Stimulated activated CD8-positive, alpha-beta memory T cell treated with anti-CD3 and anti-CD28 coated beads, Interleukin-7, amount 100 ng/mL, for 48 hours (primary cell): ENCODE results near the gene HIC1.

Source experiments
- DNase-seq, 2 donors: peaks; one replicate each; pipeline ENCODE4 v3.0.0-alpha.2; 2020; ENCODE audit warnings: low read depth in 1 of 2; ENCODE audit errors: extremely low read depth in 1 of 2

The HIC1 gene

DNA sequence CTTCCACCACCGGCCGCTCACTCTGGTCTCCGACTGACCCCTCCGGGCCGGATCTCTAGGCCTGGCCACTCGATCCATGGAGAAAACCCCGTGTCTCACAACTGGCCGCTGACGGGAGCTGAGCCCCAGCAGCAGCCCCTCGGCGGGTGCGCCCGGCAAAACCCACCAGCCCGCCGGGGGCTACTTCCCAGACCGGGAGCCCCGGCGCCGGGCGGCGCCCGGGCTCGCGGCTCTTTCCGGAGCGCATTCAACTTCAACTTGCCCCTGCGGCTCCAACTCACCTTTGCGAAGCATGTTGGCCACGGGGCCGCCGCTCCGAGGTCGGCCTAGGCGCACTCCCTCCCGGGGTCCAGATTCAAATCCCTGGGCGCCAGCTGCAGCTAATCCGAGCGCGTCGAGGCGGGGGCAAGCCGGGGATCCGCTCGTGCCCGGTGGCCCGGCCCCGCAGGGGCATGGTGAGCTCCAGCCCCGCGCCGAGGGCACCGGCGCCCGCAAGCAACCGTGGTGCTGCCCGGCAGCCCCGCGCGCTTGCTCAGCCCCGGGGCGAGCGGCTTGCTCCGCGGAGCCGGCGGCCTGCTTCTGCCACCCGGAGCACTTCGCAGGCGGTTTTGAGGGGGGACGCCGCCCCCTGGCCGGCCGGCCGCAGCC, 30.2 kb upstream of the HIC1 start:
- DNase-seq, result no peak

DNA sequence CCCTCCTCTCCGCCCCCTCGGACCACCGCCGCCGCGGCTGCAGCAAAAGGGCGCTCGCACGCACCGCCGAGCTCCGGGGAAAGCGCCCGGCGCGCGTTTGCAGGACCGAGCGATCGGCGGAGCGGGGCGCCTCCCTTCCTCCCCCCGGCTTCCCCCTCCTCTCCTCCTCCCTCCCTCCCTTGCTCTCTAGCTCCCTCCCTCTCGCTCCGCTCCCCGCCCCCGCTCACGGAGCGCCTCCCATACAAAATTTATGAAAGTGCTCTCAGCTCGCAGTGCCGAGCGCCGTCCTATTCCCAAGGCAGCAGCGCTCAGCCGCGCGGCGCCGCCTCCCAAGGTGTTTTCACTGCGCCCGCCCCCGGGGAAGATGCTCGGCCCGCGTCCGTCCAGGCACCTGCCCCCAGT, 29.7 kb upstream of the HIC1 start, which contains the start of gene RTN4RL1:
Gene RTN4RL1, minus strand, starts transcription at position 115 of the 402 bp plus-strand sequence. CDS start 469 bp downstream, outside the sequence.
- DNase-seq, result peak in 1 of 2 donors; percentile 38

DNA sequence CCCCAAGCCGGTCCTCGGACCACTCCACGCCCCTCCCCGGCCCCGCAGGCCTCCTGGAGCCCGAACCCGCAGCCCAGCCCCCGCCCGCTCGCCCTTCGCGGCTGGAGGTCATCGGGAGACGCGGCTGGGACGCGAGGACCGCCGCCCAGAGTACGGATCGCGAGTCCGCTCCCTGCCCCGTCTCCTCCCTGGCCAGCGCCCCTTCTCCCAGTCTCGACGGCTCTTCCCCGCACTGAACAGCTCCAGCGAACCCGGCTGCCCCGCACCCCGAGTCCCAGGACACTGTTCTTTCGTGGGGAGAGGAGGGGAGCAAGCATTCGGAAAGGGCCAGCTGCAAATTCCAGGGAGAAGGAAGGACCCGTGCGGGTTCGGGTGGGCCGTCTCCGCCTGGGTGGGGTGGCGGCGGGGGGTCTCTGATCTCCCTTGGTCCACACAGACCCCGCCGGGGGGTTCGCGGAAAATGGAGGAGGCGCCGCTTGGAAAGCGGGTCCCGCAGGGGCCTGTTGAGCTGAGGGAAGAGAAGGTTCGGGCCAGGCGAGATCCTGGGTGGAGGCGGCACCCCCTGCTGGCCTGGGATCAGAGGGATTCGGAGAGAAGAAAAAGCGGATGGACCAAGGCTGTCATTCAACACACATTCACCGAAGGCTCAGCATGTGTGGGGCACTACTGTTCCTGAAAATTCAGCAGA, 29.1 kb upstream of the HIC1 start:
- no peak for DNase-seq

DNA sequence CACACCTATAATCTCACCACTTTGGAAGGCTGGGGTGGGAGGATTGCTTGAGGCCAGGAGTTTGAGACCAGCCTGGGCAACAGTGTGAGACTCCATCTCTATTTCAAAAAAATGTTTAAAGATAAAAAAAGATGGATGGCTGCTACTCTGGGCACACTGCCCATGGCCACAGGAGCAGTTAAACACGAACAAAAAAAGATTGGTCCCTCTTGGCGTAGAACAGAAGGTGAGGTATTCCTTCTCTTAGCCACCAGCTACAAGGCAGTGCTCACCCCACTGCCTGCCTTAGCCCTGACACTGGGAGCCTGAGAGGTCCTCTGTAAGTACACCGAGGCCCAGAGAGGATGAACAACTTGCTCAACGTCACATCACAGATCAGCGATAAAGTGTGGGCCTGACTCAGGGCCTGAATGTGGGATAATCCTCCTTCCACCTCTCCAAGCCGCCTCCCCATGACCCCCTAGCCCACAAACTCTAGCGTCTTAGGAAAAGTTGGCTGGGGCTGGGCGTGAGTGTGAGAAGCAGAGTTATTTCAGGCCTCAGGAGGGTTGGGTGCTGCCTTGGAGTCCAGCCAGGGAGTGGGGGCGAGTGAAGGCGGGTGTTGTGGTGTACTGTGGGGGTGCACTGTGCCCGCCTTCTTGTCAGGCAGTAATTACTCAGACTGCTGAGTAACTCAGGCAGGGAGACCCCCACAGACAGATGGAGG, 27.2 kb upstream of the HIC1 start:
- DNase-seq, result no peak

DNA sequence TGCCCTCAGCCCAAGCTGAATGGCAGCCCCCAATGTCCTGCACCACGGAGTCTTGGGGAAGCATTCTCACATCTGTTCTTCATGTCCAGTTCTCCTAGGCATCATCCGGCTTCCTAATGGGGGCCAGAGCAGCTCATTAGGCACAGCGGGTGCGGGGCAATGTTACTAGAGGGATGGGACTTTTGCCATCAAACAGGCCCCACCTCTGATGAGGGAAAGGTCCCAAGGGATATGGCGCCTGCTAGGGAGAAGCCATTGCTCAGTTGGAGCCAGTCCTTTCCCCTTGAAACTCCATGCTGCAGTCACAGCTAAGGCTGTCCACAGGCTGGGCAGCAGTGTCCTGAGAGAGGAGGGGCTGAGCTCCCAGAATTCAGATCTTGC, 26.7 kb upstream of the HIC1 start:
- DNase-seq, result no peak

DNA sequence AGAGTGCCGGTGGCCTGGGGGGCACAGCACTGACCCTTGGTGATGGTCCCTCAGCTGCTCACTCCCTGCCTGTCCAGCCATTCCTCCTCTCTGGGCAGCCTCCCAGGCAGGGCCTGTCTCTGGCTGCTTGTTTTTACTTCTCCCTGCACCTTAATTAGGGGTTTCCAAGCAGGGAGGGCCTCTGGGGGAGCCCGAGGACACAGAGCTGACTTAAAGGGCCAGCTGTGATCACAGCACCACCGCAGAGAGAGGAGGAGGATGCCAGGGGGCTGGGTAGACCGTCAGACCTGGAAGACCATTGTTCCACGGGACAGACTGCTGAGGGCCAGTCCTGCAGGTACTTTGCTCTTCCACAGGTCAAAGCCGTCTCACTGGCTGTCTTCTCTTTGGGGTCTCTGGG, 26.2 kb upstream of the HIC1 start:
- DNase-seq, result no peak

DNA sequence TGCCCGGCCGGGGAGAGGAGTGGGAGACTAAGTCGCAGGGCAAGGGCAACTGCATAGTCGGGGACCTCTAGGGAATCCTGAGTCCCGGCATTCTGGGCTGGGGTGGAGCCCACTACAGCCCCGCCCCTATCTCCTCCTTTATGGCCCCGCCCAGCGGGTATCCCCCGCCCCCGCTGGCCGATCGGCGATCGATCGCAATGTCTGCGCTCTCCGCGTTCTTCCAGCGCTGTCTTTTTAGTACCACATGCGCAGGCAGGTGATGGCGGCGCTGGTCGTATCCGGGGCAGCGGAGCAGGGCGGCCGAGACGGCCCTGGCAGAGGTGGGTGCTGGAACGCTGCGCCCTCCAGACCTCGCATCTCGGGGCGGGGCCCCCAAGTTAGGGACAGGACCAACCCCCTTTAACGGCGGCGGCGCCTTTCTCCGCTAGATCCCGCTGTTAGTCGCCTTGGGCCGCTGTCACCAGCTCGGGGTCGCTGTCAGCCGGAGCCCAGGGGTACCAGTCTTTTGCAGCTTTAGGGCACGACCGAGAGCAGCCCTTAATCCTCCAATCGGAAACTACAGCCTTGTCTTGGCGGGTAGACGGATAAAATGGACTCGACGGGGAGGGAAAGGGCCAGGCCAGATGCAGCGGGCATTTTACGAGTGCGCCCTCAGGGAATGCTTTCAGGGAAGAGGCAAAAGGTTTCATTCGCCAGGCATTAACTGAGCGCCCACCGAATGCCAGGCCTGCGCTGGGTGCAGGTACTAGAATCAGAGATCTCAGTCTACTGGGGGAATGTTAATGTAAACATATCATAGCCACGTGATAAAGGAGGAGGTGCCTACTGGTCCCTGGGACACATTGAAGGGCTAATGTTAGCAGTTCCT, 24.8 kb upstream of the HIC1 start, which contains the start of gene DPH1:
Gene DPH1, plus strand, starts transcription at position 243 of the 868 bp plus-strand sequence. Its CDS starts 17 bp downstream, at position 260.
- peak; percentile 65 to 81 for DNase-seq

DNA sequence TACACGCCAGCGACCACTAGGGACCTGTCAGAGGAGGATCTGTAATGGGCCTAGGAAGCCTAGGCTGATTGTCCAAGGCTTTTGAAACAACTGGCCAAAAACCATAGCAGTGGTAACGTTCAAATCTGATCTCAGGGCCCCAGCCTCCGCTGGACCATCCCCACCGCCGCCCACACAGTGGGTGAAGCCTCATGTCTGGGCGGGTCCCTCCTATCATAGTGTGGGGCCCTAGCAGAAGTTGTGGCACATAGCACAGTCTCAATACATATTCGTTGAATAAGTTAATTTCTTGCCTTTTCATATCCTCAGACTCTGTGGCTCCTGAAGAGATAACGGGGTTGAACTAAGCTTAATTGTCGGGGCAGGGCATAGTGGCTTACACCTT, 24.1 kb upstream of the HIC1 start:
- no peak for DNase-seq

DNA sequence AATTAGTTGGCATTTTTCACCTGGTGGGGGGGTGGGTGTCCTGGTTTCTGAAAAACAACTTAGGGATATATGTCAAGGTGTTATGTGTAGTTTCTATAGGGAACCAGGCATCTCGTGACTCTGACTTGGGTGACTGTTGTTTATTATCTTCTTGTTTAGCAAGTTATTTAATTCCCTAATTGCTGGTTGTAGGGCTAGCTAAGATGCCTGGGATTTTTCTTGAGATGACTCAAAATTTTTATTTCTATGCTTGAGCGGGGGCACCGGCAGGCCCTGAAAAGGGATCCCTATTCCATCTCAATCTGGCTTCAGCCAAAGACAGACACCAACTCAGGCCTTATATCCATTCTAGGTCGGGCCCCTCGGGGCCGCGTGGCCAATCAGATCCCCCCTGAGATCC, 21.8 kb upstream of the HIC1 start:
- DNase-seq, result no peak

DNA sequence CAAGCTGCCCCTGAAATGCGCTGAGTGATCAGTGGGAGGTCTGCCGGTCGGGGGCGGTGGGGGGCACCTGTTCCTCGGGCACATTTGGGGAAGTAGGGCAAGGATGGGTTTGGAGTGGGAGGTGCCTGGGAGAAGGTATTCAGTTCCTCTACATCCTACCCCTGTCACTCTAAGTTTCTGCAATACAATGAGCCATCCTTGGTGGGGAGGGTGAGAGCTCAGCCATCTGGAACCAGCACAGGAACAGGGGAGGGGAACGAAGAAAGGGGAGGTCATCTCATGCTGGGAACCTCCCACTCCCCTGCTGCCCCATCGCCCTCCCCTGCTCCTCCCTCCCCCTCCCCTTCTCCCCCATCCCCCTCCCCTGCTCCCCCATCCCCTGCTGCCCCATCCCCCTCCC, 20.7 kb upstream of the HIC1 start:
- DNase-seq, result no peak

DNA sequence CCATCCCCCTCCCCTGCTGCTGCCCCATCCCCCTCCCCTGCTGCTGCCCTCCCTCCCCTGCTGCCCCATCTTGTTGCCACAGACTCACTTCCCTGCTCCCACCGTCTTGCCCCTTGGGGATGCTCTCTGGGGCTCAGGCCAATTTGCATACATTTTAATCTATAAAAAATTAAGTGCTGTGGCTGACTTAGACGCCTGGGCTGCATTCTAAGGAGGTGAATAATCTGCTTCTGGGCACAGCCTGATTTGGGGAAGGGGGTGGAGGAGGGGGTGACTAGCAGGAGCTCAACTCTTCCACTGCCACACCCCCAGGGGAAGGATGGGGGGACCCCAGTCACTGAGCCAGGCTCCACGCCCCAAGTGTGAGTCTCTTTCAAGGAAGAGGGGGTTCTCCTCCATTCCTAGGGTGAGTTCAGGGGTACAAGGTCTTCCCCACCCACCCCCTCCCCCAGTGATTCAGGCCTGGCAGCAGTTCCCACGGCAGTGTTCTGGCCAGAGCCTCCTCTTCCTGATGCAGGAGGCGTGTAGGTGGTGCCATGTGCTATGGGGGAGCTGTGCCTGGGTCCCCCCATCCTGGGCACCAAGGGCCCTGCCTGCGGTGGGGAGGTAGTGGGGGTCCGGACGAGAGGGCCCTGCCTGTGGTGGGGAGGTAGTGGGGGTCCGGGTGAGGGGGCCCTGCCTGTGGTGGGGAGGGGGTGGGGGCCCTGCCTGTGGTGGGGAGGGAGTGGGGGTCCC, 19.9 kb upstream of the HIC1 start:
- DNase-seq, result no peak

DNA sequence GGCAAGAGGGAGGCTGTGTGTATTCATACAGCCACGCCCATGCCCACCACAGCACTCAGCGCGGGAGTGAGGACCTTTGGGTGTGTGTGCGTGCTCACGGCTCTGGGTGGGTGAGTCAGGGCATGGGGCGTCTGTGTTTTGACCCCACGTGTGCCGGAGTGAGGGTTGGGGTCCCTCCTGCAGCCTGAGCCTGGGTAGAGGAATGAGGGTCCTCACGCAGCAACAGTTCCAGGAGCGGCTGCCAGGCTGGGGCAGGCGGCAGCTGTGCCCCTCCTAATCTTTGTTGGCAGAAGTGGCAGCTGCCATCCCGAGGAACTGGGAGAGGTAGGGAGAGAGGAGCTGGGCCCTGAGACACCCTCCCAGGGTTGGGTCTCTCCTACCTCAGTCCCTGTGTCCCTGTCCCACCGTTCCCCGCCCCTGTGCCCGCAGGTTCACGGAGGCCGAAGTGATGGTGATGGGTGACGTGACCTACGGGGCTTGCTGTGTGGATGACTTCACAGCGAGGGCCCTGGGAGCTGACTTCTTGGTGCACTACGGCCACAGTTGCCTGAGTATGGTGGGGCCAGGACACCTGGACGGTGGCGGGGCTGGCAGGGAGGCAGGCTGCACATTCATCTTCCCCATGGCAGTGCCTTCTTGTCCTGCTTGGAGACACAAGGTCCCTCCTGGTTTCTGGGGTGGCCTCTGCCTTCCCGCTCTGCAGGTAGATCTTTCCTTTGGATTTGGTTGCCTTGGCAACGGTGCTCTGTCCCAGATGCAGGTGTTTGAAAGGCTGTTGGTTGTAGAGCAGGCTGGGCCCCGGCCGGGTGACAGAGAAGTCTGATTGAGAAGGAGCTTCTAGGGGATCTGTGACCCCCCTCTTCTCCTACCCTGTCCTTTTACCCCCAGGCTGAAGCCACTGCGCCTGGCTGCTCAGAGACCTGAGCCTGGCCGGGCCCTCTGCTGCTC, 19.1 kb upstream of the HIC1 start:
- DNase-seq, result no peak

DNA sequence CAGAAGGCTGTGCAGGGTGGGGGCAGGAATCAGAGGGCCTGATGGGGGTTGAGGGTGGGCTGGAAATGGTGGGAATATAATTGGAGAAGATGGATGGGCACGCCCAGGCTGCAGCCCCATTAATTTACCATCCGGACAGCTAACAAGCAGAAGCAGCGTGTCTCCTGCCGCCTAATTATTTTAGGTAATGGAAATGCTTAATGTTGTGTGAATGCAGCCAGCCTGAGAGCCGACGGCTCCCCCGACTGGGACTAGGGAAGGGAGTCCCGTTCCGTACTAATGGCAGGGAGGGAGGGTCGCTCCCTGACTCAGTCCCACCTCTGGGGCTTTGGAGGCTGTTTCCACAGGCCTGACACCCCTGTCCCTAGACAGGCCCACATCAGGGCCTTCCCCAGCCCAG, 17.7 kb upstream of the HIC1 start:
- no peak for DNase-seq

DNA sequence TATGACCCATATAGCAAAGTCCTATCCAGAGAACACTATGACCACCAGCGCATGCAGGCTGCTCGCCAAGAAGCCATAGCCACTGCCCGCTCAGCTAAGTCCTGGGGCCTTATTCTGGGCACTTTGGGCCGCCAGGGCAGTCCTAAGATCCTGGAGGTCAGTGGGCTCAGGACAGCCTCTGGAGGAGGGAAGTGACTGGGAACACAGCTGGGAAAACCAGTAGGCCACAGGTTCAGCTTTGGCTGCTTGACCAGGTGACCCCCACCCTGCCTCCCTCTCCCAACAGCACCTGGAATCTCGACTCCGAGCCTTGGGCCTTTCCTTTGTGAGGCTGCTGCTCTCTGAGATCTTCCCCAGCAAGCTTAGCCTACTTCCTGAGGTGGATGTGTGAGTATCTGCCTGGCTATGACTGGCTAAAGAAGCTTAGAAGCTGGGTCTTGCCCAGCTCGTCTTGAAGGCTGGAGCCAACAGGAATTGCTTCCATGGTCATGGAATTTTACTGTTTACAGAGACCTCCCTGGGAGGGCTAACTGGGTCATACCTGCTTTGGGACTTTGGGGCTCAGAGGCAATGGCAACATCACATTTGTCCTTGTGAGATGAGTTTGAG, 14.6 kb upstream of the HIC1 start:
- DNase-seq, result no peak

DNA sequence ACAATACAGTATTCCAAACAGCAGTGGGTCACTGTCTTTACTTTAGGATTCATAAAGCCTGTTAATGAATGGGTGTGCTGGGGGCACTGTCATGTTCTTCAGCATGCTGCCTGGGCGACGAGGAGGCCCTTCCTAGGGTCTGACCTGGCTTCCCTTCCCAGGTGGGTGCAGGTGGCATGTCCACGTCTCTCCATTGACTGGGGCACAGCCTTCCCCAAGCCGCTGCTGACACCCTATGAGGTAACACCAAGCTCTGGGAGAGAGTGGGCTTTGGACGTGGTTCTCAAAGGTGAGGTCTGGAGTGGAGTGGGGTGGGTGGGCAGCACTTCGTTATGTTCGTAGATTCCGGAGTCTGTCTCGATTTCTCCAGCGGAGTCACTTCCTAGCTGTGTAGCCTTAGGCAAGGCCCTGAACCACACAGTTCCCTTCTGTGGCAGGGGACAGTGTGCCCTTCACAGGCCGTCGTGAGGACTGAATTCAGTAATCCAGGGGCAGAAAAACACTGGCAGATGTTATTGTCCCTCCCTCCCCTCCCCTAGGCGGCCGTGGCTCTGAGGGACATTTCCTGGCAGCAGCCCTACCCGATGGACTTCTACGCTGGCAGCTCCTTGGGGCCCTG, 13.9 kb upstream of the HIC1 start:
- DNase-seq, result no peak

DNA sequence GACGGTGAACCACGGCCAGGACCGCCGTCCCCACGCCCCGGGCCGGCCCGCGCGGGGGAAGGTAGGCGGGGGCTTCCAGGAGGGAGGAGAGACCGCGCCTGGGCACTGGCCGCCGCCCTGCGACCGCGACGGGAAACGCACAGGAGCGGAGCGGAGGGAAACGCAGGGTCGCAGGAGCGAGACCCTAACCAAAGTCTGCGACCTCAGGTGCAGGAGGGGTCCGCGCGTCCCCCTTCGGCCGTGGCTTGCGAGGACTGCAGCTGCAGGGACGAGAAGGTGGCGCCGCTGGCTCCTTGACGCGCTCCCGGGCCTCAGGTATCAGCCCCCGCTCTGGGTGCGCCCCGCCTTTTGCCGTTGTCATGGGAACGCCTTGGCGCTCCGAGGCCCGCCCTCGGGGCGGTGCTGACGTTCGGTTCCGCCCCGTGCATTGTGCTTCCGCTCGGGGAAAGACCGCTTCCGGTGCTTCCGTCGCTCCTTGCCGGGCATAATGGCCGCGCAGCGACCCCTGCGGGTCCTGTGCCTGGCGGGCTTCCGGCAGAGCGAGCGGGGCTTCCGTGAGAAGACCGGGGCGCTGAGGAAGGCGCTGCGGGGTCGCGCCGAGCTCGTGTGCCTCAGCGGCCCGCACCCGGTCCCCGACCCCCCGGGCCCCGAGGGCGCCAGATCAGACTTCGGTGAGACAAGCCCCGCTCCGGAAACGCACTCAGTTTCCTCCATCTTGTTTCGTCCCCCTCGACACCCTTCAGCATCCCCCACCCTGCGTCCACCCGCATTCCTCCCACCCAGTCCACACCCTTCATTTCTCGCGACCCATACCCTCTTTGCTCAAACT, 13.1 kb upstream of the HIC1 start, which contains the start of gene OVCA2:
Gene OVCA2, plus strand, starts transcription at position 462 of the 829 bp plus-strand sequence. Its CDS starts 26 bp downstream, at position 488.
- peak; percentile 93 to 95 for DNase-seq

DNA sequence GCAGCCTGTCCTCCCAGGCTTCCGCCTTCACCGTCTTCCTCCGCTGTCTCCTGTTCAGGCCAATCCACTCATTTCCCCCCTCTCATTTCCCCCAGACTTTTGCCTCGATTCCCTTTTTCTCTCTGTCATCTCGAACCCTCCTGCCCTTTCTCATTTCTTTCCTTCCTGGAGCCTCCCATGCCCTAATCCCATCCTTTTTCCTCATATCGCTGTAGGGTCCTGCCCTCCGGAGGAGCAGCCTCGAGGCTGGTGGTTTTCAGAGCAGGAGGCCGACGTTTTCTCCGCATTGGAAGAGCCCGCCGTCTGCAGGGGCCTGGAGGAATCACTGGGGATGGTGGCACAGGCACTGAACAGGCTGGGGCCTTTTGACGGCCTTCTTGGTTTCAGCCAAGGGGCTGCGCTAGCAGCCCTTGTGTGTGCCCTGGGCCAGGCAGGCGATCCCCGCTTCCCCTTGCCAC, 12.5 kb upstream of the HIC1 start:
- no peak for DNase-seq
